ENCODE data around the gene MESP1.

MESP1 gene

GRCh38 chr15:89732451-89733172, 18.4 kb downstream of the MESP1 start:
- in situ Hi-C loops (cut with MboI; ENCODE audit: low sequenced_read_pairs) = no loop called here

GRCh38 chr15:89731275-89731674, 19.8 kb downstream of the MESP1 start:
- in situ Hi-C loops (cut with MboI; ENCODE audit: low sequenced_read_pairs) = no loop called here

GRCh38 chr15:89728254-89728653, 22.8 kb downstream of the MESP1 start:
- in situ Hi-C loops (cut with MboI; ENCODE audit: low sequenced_read_pairs) = no loop called here

- in situ Hi-C loops (cut with MboI; ENCODE audit: low sequenced_read_pairs) = no loop called here
Observed at GRCh38 chr15:89725064-89725463, 26.0 kb downstream of the MESP1 start.

GRCh38 chr15:89724621-89725020, 26.4 kb downstream of the MESP1 start:
- in situ Hi-C loops (cut with MboI; ENCODE audit: low sequenced_read_pairs) = no loop called here

GRCh38 chr15:89723031-89723430, 28.0 kb downstream of the MESP1 start:
- in situ Hi-C loops (cut with MboI; ENCODE audit: low sequenced_read_pairs) = no loop called here

- in situ Hi-C loops (cut with MboI; ENCODE audit: low sequenced_read_pairs) = no loop called here
Observed at GRCh38 chr15:89714775-89715174, 36.3 kb downstream of the MESP1 start.

GRCh38 chr15:89707577-89707976, 43.5 kb downstream of the MESP1 start:
- in situ Hi-C loops (cut with MboI; ENCODE audit: low sequenced_read_pairs) = no loop called here

GRCh38 chr15:89704411-89704810, 46.6 kb downstream of the MESP1 start:
- in situ Hi-C loops (cut with MboI; ENCODE audit: low sequenced_read_pairs) = no loop called here

Measured in HL-60/S4 (cell line).